HepG2 (cell line): Measurements from ENCODE around the gene ACTN1. TPM values are rescaled to one million over a fixed set of nuclear protein-coding genes. Genes with fewer than 3 reads are reported as not detected.

ENCODE experiments used
- ATAC-seq: fragments of 200-7000 bp; cut with Tn5 transposase; 3 replicates; pipeline ENCODE4 v1.9.1; 2020; ENCODE audit warnings: mild to moderate bottlenecking, moderate library complexity
- BruUV-seq: library from RNA; stranded (reverse); fragments of 400-500 nt; replicated peaks from 2 replicates; lab custom pipeline; 2021; lab: Mats Ljungman, UMichigan
- CTCF ChIA-PET: fragments of 300-600 bp; formaldehyde crosslinking; extraction: SDS; loops from one replicate; lab custom pipeline; 2021; ENCODE audit warnings: low total read pairs, inconsistent platforms, low intra/inter-chr PET ratio; lab: Yijun Ruan, JAX
- POLR2A ChIA-PET: fragments of 350-600 bp; sonication (Branson Sonifier 250); formaldehyde crosslinking; loops from one replicate; lab custom pipeline; 2020; ENCODE audit warnings: antibody characterized with exemption, inconsistent platforms; lab: Yijun Ruan, JAX
- DNase-seq: peaks from one replicate; pipeline ENCODE4 v3.0.0-alpha.2; 2015; ENCODE audit warnings: low spot score
- FAIRE-seq: peaks from 3 replicates; lab custom pipeline; 2011; peaks lifted over from hg19 to GRCh38; lab: Jason Lieb, UNC
- H2AFZ ChIP-seq: one replicate; pipeline ENCODE4 v1.6.1; 2011; ENCODE audit warnings: low read length, inconsistent platforms
- H3K27ac ChIP-seq: fragments of 300-600 bp; 3 replicates; pipeline ENCODE4 v1.8.0; 2011; ENCODE audit warnings: mixed run types, mild to moderate bottlenecking, mixed read lengths, low read length, inconsistent platforms; ENCODE audit not compliant: insufficient read depth; ENCODE audit errors: extremely low read length
- H3K27me3 ChIP-seq, 2 experiments: fragments of 200-600 bp in 1 of 2; 2 replicates in 1 of 2; 3 replicates in 1 of 2; pipeline versions ENCODE4 v1.6.0 to v1.8.0; 2011; ENCODE audit warnings: low read length in 2 of 2, mild to moderate bottlenecking in 2 of 2, moderate library complexity in 2 of 2, inconsistent platforms in 1 of 2; ENCODE audit not compliant: insufficient read depth in 2 of 2, control insufficient read depth in 1 of 2
- H3K36me3 ChIP-seq, 2 experiments: fragments of 200-600 bp in 1 of 2; replicated peaks in 1 of 2; 2 replicates in 1 of 2; 3 replicates in 1 of 2; pipeline versions ENCODE4 v1.5.1 to v1.8.0; 2011; ENCODE audit warnings: low read length in 2 of 2, inconsistent platforms in 1 of 2; ENCODE audit not compliant: insufficient read depth in 2 of 2, control insufficient read depth in 1 of 2
- H3K4me1 ChIP-seq: 2 replicates; pipeline ENCODE4 v1.5.1; 2012; ENCODE audit warnings: low read length, inconsistent platforms; ENCODE audit not compliant: insufficient read depth
- H3K4me2 ChIP-seq: 2 replicates; pipeline ENCODE4 v1.6.0; 2011; ENCODE audit warnings: low read depth, low read length, inconsistent platforms
- H3K4me3 ChIP-seq, 3 experiments: fragments of 200-600 bp in 1 of 3; sonication (generic), shearing (Covaris generic) in 1 of 3; replicated peaks in 1 of 3; 2 replicates each; pipeline ENCODE4 v1.5.1; 2011 to 2016; ENCODE audit warnings: low read length in 3 of 3, inconsistent platforms in 2 of 3, low read depth in 2 of 3, mild to moderate bottlenecking in 2 of 3, control low read depth in 1 of 3, mixed read lengths in 1 of 3; ENCODE audit not compliant: insufficient read depth in 1 of 3
- H3K79me2 ChIP-seq: one replicate; pipeline ENCODE4 v1.6.1; 2011; ENCODE audit warnings: low read length, inconsistent platforms; ENCODE audit not compliant: insufficient read depth
- H3K9ac ChIP-seq: 2 replicates; pipeline ENCODE4 v1.6.0; 2011; ENCODE audit warnings: mild to moderate bottlenecking, low read depth, low read length, inconsistent platforms; ENCODE audit not compliant: insufficient read depth
- H3K9me3 ChIP-seq: 2 replicates; pipeline ENCODE4 v1.5.1; 2012; ENCODE audit warnings: mild to moderate bottlenecking, low read length
- H4K20me1 ChIP-seq: 2 replicates; pipeline ENCODE4 v1.6.0; 2011; ENCODE audit warnings: inconsistent platforms, mild to moderate bottlenecking, low read length, moderate library complexity; ENCODE audit not compliant: insufficient read depth
- ATF3 ChIP-seq: sonication (generic); formaldehyde crosslinking; IDR thresholded peaks from 2 replicates; pipeline ENCODE4 v1.4.0; 2020; ENCODE audit warnings: missing genetic modification reagents
- DR1 ChIP-seq: sonication (generic); formaldehyde crosslinking; IDR thresholded peaks from 2 replicates; pipeline ENCODE4 v1.8.0; 2021; ENCODE audit warnings: mild to moderate bottlenecking, missing genetic modification reagents, inconsistent platforms
- FOXK1 ChIP-seq: sonication (generic); formaldehyde crosslinking; IDR thresholded peaks from 2 replicates; pipeline ENCODE4 v1.4.0; 2020; ENCODE audit warnings: low read depth, missing genetic modification reagents, borderline replicate concordance
- MTERF4 ChIP-seq: sonication (generic); formaldehyde crosslinking; IDR thresholded peaks from 2 replicates; pipeline ENCODE4 v1.8.0; 2023; ENCODE audit warnings: mild to moderate bottlenecking, missing genetic modification reagents
- RELA ChIP-seq: sonication (generic); formaldehyde crosslinking; IDR thresholded peaks from 2 replicates; pipeline ENCODE4 v1.4.0; 2020; ENCODE audit warnings: missing genetic modification reagents
- RXRB ChIP-seq: IDR thresholded peaks from 2 replicates; pipeline ENCODE4 v1.6.1; 2016; ENCODE audit warnings: borderline replicate concordance, missing genetic modification reagents, missing compliant biosample characterization
- TMF1 ChIP-seq: sonication (generic); formaldehyde crosslinking; IDR thresholded peaks from 2 replicates; pipeline ENCODE4 v1.8.1; 2022; ENCODE audit warnings: low read depth, missing genetic modification reagents
- ZNF546 ChIP-seq: sonication (generic); formaldehyde crosslinking; conservative IDR thresholded peaks from 2 replicates; pipeline ENCODE4 v1.8.1; 2023; ENCODE audit warnings: mild to moderate bottlenecking, missing genetic modification reagents
- WGBS: methylation state at CpG from one replicate; pipeline ENCODE4 v1.1.6; 2017; ENCODE audit warnings: low lambda C conversion rate; 5-methylcytosine and 5-hydroxymethylcytosine counted together
- in situ Hi-C: cut with HindIII; loops from 2 replicates; pipeline ENCODE4 v1.10.0; 2017; ENCODE audit warnings: low pct_unique_long_range_greater_than_20kb; ENCODE audit not compliant: extremely low pct_ligation_motif_present
- intact Hi-C: fragments of 100-400 bp; cut with micrococcal nuclease; formaldehyde crosslinking; loops from one replicate; pipeline ENCODE4 v1.10.0; 2022; ENCODE audit not compliant: unreplicated experiment
- polyA plus RNA-seq, 8 experiments: library from polyadenylated mRNA; depleted of rRNA in 3 of 8; stranded (reverse) in 7 of 8; unstranded in 1 of 8; fragments of >200 nt; fragmentation: Illumina TruSeq in 4 of 8; extraction: Trizol in 4 of 8; gene quantifications; 2 replicates each; pipeline versions ENCODE4 v1.2.1 to v1.2.3, GENCODE V29; 2011 to 2016; ENCODE audit warnings: low read depth in 4 of 8, missing spikeins in 1 of 8, mixed read lengths in 1 of 8; ENCODE audit not compliant: insufficient read depth in 1 of 8
- total RNA-seq, 5 experiments: library from RNA; depleted of rRNA; stranded (reverse); fragments of >200 nt; fragmentation: Illumina TruSeq; extraction: Trizol; gene quantifications; 2 replicates each; pipeline ENCODE4 v1.2.3, GENCODE V29; 2016; ENCODE audit warnings: low read depth in 1 of 5
- TF ChIP-seq, protein P1 (sequence below): sonication (generic); formaldehyde crosslinking; IDR thresholded peaks from 2 replicates; pipeline ENCODE4 v1.8.0; 2022; ENCODE audit warnings: mild to moderate bottlenecking, missing genetic modification reagents, moderate library complexity
- TF ChIP-seq, protein P2 (sequence below): sonication (generic); formaldehyde crosslinking; IDR thresholded peaks from 2 replicates; pipeline ENCODE4 v1.8.0; 2022; ENCODE audit warnings: mild to moderate bottlenecking, missing genetic modification reagents, borderline replicate concordance
- TF ChIP-seq, protein P3 (sequence below): fragments of 450-650 bp; IDR thresholded peaks from 2 replicates; pipeline ENCODE4 v1.6.1; 2017
- TF ChIP-seq, protein P4 (sequence below): sonication (generic); formaldehyde crosslinking; IDR thresholded peaks from 2 replicates; pipeline ENCODE4 v1.4.0; 2020; ENCODE audit warnings: missing genetic modification reagents, mild to moderate bottlenecking, borderline replicate concordance

Gene ACTN1
- total and polyA plus RNA-seq, 2 of the 13 experiments (the other 11 are each of a cell fraction or from before 2014, with no cell fraction given), result 58.6 to 162 TPM

DNA sequence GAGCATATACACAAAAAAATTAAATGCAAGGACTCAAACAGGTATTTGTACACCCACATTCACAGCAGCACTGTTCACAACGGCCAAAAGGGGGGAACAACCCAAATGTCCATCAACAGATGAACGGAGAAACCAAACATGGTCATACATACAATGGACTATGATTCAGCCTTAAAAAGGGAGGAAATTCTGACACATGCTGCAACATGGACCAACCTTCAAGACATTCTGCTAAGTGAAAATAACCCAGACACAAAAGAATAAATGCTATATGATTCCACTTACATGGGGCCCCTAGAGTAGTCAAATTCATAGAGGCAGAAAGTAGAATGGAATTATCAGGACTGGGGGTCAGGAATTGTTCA lies 29.5 kb downstream of the ACTN1 start:
- intact Hi-C loops, result no loop called here
- no peak overlapping the region for H2AFZ ChIP-seq
- no peak for TF ChIP-seq MTERF4 (CRISPR knock-in tag)
- no peak for TF ChIP-seq RXRB (CRISPR knock-in tag)
- TF ChIP-seq TMF1 (CRISPR knock-in tag), result no peak
- TF ChIP-seq, protein P1, sequence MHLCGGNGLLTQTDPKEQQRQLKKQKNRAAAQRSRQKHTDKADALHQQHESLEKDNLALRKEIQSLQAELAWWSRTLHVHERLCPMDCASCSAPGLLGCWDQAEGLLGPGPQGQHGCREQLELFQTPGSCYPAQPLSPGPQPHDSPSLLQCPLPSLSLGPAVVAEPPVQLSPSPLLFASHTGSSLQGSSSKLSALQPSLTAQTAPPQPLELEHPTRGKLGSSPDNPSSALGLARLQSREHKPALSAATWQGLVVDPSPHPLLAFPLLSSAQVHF (CRISPR knock-in tag), result no peak
- TF ChIP-seq FOXK1 (CRISPR knock-in tag), result no peak
- TF ChIP-seq ZNF546 (CRISPR knock-in tag), result no peak
- TF ChIP-seq DR1 (CRISPR knock-in tag), result no peak
- TF ChIP-seq, protein P2, sequence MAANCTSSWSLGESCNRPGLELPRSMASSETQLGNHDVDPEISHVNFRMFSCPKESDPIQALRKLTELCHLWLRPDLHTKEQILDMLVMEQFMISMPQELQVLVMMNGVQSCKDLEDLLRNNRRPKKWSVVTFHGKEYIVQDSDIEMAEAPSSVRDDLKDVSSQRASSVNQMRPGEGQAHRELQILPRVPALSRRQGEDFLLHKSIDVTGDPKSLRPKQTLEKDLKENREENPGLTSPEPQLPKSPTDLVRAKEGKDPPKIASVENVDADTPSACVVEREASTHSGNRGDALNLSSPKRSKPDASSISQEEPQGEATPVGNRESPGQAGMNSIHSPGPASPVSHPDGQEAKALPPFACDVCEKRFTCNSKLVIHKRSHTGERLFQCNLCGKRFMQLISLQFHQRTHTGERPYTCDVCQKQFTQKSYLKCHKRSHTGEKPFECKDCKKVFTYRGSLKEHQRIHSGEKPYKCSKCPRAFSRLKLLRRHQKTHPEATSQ (CRISPR knock-in tag), result no peak
- TF ChIP-seq, protein P3, sequence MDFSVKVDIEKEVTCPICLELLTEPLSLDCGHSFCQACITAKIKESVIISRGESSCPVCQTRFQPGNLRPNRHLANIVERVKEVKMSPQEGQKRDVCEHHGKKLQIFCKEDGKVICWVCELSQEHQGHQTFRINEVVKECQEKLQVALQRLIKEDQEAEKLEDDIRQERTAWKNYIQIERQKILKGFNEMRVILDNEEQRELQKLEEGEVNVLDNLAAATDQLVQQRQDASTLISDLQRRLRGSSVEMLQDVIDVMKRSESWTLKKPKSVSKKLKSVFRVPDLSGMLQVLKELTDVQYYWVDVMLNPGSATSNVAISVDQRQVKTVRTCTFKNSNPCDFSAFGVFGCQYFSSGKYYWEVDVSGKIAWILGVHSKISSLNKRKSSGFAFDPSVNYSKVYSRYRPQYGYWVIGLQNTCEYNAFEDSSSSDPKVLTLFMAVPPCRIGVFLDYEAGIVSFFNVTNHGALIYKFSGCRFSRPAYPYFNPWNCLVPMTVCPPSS, result no peak
- no peak for TF ChIP-seq RELA (CRISPR knock-in tag)
- TF ChIP-seq, protein P4, sequence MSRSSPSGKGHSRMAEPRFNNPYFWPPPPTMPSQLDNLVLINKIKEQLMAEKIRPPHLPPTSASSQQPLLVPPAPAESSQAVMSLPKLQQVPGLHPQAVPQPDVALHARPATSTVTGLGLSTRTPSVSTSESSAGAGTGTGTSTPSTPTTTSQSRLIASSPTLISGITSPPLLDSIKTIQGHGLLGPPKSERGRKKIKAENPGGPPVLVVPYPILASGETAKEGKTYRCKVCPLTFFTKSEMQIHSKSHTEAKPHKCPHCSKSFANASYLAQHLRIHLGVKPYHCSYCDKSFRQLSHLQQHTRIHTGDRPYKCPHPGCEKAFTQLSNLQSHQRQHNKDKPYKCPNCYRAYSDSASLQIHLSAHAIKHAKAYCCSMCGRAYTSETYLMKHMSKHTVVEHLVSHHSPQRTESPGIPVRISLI (CRISPR knock-in tag), result no peak
- no peak for TF ChIP-seq ATF3 (CRISPR knock-in tag)
- TF ChIP-seq, all 625 proteins: peak for 0
- ATAC-seq, result no peak
- H4K20me1 ChIP-seq, result peaks cover 42% of the 10 kb centered on the region
- POLR2A ChIA-PET, result interaction anchor here (0.6 to 1.0 kb wide), 2 partner anchors 27 to 28 kb away, joined by 3 to 5 read pairs; no protein-coding TSS in a partner anchor
- H3K4me3 ChIP-seq, result no peak overlapping the region
- FAIRE-seq, result no peak
- no peak overlapping the region for H3K27ac ChIP-seq
- H3K9ac ChIP-seq, result no peak overlapping the region
- H3K27me3 ChIP-seq, result no peaks in the 10 kb centered on the region
- no peaks in the 10 kb centered on the region for H3K9me3 ChIP-seq
- peaks cover 2 to 9% of the 10 kb centered on the region in 2 experiments; a peak in 2 of 5 replicates for H3K36me3 ChIP-seq
- CTCF ChIA-PET, result no interaction called here
- H3K4me1 ChIP-seq, result peaks cover 99% of the 10 kb centered on the region
- peaks cover 98% of the 10 kb centered on the region for H3K79me2 ChIP-seq
- no peak overlapping the region for H3K4me2 ChIP-seq
- no TSS peak for BruUV-seq
- no peak for DNase-seq
- in situ Hi-C loops, result no loop called here
- 70% methylated on average over 2 of the region's 2 CpGs for WGBS
